ENCODE results near the gene GTF3C5. TPM values are rescaled to one million over a fixed set of nuclear protein-coding genes. Genes with fewer than 3 reads are reported as not detected.
"Not testable (repeated sequence)": the region's sequence is repeated elsewhere in the genome, so short reads cannot be mapped to it uniquely, and the experiment has no call there.

The GTF3C5 gene
- total RNA-seq, 4 donors from 2014 or later = 44.2 to 90.2 (median 55.4) TPM

- DNase-seq (ENCODE audit: low spot score in 2 of 2) = no peak
- H3K4me3 ChIP-seq (ENCODE audit: low read depth, poor library complexity, severe bottlenecking) = no peak overlapping the region
- WGBS, 2 donors = 85 to 87% methylated on average over 23 of the region's 23 CpGs
- TF ChIP-seq POLR2A (IDR thresholded peaks at IDR 0.05) (no peak), CTCF (IDR thresholded peaks at IDR 0.05) (no peak)
- intact Hi-C loops (cut with DNase I; ENCODE audit: low total_unique reads) = no loop called here
These were observed 41.3 kb upstream of the GTF3C5 start for GRCh38 chr9:132989414-132989996.

GRCh38 chr9:132989998-132990557 lies 40.7 kb upstream of the GTF3C5 start:
- H3K4me3 ChIP-seq (ENCODE audit: low read depth, poor library complexity, severe bottlenecking); intact Hi-C loops (cut with DNase I; ENCODE audit: low total_unique reads); DNase-seq (ENCODE audit: low spot score in 2 of 2): not testable (repeated sequence)
- WGBS, 2 donors = 80 to 87% methylated on average over 4 of the region's 4 CpGs

GRCh38 chr9:132990781-132991180 lies 40.0 kb upstream of the GTF3C5 start:
- 82 to 92% methylated on average over 14 of the region's 14 CpGs for WGBS, 2 donors
- intact Hi-C loops (cut with DNase I; ENCODE audit: low total_unique reads) = no loop called here

GRCh38 chr9:132991351-132992300 lies 39.2 kb upstream of the GTF3C5 start:
- intact Hi-C loops (cut with DNase I; ENCODE audit: low total_unique reads) = no loop called here
- no peak for DNase-seq (ENCODE audit: low spot score in 2 of 2)
- H3K4me3 ChIP-seq (ENCODE audit: low read depth, poor library complexity, severe bottlenecking) = no peak overlapping the region
- no peak for TF ChIP-seq CTCF (IDR thresholded peaks at IDR 0.05)
- no peak for TF ChIP-seq POLR2A (IDR thresholded peaks at IDR 0.05)
- 49 to 50% methylated on average over 16 of the region's 16 CpGs for WGBS, 2 donors

More at GRCh38 chr9:132990781-132991180, 40.0 kb upstream of the GTF3C5 start:
- TF ChIP-seq POLR2A (IDR thresholded peaks at IDR 0.05) (no peak), CTCF (IDR thresholded peaks at IDR 0.05) (no peak)
- H3K4me3 ChIP-seq (ENCODE audit: low read depth, poor library complexity, severe bottlenecking) = no peak overlapping the region
- no peak for DNase-seq (ENCODE audit: low spot score in 2 of 2)

- 34 to 44% methylated on average over 13 to 14 of the region's 14 CpGs for WGBS, 2 donors
- no peak for DNase-seq (ENCODE audit: low spot score in 2 of 2)
- no peak overlapping the region for H3K4me3 ChIP-seq (ENCODE audit: low read depth, poor library complexity, severe bottlenecking)
- intact Hi-C loops (cut with DNase I; ENCODE audit: low total_unique reads) = no loop called here
- TF ChIP-seq POLR2A (IDR thresholded peaks at IDR 0.05) (no peak), CTCF (IDR thresholded peaks at IDR 0.05) (no peak)
These were observed 37.3 kb upstream of the GTF3C5 start for GRCh38 chr9:132993511-132993939.
